Measurements from ENCODE around the gene EFCAB12.
"Not testable (repeated sequence)": the region's sequence is repeated elsewhere in the genome, so short reads cannot be mapped to it uniquely, and the experiment has no call there.

EFCAB12 gene

DNA sequence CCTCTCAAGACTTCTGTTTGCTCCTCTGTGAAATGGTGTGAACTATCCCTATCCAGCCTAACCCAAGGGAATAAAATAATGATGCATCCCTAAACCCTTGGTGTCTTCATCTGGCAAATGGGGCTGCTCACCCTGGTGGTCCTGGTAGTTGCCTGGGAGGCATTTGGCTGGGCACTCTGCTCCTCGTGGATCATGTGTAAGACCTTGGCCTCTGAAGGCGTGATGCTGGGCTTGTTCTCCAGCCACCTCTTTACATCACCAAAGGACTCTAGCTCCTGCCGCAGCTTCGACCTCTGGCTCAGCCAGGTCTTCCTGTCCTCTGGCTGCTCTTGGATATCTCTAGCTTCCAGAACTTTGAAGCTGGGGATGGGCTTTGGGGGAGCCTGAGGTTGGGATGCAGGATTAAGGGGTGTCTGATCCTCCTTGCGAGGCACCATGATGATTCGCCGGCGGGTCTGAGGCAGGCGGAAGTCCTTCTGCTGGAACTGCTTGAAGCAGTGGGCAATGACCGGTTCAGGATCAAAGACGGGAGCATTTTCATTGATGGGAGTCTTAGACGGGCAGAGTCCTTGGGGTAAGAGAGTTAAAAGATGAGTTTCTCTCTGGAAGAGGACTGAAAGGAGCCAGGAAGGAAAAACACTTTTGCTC, 7.1 kb downstream of the EFCAB12 start:
- DNase-seq (no peak), ATAC-seq (no peak)

DNA sequence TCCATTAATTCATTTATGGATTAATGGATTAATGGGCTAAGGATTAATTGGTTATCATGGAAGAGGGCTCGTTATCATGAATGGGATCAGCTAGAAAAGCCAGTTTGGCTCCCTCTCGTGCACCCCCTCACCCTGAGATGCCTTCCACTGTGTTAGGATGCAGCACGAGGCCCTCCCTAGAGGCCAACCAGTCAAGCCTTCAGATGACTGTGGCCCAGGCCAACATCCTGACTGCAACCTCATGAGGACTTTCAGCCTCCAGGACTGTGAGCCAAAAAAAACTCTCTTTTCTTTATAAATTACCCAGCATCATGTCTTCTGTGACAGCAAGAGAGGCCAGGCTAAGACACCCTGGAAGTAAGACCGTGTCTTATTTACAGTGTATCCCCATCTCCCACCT, 9.0 kb downstream of the EFCAB12 start:
- no peak for DNase-seq
- ATAC-seq = no peak

DNA sequence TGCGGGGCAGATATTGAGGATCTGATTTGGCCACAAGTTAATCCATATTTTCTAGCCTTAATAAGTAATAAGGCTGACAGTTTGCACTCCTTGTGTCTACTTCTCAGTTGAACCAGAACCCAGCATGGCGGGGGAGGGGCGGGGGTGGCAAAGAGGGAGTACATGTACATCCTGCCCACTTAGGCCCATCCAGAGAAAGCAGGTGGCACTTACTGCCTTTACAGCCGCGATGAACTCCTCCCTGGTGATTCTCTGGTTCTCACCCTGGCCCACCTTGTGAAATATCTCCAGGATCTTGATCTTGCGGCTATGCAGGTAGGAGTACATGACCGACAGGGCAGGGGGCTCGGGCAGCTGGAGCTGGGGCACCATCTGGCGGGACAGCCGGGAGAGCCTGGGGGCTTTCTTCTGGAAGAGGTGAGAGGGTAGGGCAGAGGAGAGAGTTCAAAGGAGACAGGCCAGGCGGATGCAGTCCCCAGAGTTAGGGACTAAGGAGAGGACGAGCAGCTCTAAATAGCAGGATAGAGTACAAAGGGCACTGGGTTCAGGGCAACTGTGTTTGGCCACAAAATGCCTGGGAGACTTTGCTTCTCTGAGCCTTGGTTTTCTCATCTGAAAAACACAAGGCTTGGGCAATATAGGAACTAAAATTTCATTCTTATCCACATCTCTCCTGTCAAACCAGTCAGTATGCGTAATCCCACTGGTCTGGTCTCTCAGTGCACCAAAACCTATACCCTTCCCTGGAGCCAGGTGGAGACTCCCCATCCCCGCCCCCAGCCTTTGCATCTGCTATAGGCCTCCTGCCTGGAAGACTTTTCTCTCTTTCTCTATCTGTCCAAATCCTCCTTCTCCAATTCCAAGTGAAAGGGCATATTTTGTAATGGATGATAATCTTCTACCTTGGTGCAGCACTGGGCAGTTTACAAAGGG, 10.1 kb downstream of the EFCAB12 start:
- DNase-seq (no peak), ATAC-seq (no peak)

DNA sequence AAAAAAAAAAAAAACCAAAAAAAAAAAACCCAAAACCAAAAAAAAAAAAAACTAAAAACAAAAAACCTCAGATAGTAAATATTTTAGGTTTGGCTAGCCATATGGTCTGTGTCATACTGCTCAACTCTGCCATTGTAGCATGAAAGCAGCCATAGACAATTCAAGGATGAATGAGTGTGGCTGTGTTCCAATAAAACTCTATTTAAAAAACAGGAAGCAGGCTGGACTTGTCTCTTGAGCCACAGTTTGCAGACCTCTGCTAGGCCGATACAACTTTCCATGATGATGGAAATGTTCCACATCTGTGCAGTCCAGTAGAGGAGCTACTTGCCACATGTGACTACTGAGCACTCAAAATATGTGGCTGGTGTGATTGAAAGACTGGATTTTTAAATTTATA, 11.1 kb downstream of the EFCAB12 start:
- DNase-seq (no peak), ATAC-seq (no peak)

DNA sequence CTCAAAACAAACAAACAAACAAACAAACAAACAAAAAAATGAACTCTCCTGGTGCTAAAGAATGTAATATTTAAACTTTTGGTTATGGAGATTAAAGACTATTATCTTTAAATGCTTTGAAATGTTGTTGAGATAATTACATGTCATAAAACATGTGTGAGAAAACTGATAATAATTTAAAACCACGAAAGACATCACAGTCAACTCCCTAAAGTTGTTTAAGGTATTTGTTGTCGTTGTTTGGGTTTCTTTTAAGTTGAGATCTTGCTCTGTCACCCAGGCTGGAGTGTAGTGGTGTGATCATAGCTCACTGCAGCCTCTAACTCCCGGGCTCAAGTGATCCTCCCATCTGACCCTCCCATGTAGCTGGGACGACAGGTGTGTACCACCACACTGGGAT, 12.0 kb downstream of the EFCAB12 start:
- ATAC-seq (no peak), DNase-seq (no peak)

DNA sequence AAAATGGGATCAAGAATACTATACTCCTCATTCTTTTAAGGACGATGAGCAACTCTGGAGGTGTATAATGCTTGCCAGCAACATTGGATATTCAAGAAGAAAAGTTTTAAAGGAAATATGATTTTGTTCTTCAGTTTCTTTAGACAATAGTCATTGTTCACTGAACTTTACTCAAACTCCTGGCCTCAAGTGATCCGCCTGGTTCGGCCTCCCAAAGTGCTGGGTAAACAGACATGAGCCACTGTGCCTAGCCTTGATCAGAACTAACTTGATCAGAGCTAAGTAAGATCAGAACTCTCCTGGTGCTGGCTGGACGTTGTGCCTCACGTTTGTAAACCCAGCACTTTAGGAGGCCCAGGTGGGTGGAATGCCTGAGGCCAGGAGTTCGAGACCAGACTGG, 12.6 kb downstream of the EFCAB12 start:
- ATAC-seq (no peak), DNase-seq (no peak)

DNA sequence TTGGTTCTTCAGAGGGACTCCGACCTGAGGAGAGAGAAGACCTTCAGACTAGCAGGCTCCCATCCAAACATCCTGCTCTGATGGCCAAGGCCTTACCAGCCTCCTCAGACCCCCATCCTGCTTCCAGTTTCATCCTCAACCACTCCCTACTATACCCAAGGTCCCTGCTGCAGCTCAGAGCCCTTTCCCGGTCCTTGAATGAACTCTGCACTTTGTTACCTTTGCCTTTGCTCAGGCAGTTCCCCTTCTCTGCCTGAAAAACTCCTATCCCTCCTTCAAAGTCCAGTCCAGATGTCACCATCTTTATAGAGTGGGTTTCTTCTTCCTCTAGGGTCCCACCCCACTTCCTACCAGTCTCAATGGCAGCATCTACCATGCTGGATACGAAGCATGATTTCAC, 13.1 kb downstream of the EFCAB12 start:
- DNase-seq (no peak), ATAC-seq (no peak)

DNA sequence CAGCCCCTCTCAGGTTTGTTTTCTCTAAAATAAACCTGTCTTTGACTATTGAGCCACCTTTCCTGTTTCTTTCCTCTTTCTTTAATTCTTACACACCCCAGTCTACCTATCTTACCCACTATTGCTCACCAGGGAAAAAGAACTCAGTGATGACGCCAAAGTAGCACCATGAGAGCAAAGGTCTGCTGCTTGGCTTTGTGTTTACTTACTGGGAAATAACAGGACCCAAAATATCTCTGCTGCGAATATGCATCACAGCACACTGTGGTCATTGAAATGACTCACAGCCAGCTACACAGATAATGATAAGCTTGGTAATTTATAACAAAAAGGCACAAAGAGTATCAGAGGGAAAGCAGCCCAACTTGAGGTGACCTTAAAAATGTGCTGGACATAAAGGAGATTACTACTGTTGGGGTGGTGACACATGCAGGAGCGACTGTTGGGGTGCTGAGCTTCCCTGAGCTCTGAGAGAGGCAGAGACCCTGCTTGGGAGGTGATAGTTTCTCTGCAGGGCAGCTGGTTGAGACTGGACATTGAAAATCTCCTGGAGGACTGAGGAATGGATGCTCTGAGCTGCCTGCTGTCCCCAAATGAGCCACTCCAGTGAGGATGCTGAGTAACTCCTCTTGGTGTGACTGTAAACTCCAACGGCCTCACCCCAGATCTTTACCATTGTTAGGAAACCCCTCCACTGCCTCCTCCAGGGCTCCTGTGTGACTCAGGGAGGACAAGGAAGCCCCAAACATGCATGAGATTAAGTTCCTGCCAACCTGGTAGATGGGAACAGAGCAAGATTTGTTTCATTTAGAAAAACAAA, 14.5 kb downstream of the EFCAB12 start:
- ATAC-seq (peak; percentile 42), DNase-seq (no peak)

DNA sequence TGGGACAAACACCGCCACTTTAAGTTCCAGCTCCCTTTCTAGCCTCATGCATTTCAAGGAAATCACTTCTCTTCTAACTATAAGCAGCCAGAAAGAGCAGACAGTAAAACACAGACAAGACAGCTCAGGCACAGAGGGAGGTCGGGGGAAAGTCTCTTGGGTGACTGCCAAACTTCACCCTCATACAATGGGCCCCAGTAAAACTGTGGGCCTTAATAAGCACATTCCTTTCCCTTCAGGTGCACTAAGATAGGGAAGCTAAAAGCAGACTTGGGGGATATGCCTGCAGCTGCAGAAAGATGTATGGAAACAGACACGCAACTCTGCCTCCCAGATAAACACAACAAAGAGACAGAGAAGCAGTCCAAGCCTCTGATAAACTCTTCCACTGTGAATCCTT, 15.2 kb downstream of the EFCAB12 start:
- ATAC-seq, DNase-seq: not testable (repeated sequence)

DNA sequence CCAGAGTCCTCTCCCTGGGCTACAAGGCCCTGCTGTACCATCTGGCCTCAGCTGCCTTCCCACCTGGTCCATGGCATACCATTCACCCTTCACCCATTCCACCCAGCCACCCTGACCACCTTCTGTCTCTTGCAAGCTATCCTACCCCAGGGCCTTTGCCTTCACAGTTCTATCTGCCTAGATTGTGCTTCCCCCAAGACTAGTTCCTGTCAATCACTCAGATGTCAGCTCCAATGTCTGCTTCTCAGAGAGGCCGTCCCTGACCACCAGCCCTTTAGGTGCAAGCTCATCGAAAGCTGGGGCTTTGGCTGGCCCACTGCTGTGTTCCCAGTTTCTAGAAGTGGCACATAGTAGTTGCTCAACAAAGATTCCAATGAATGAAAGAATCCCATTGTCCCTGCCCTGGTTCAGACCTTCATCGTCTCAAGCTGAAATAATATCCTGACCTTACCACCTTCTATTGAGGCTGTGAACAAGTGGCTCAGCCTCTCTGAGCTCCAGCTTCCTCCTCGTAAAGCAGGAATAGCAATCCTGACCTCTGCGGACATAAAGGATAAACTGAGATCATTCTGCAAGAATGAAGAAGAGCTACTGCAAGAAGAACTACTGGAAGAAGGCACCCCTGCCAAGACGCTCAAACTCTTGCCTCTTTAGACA, 15.8 kb downstream of the EFCAB12 start:
- no peak for DNase-seq
- ATAC-seq = no peak

DNA sequence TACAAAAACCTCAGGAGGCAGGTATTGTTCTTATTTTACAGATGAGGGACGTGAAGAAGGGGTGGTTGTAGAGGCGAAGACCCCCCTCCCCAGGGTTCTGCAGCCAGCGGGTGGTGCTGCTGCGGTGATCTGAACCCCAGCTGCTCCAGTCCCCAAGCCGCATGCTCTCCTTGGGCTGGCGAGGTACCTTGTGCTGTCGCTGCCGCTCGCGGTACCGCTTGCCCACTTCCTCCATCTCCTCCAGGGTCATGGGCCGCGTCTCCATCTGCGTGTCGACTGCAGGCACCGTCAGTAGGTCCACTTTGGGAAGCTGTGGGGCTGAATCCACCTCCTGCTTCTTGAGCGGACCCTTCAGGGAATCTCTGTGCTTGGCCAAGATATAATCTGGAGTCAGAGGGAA, 17.5 kb downstream of the EFCAB12 start:
- no peak for ATAC-seq
- no peak for DNase-seq

DNA sequence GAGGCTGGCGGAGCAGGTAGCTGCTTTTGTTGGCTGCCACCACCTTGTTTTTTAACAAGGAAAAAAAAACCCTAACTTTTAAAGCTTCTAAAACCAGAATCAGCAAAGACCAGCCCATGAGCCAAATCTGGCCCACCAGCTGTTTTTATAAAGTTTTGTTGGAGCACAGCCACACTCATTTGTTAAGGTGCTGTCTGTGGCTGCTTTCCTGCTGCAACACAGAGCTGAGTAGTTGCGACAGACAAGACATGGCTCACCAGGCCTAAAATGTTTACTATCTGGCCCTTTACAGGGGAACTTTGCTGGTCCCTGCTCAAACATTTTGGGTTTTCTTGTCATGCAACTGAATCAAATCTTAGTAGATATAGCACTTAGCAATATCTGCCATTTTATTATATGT, 18.9 kb downstream of the EFCAB12 start:
- ATAC-seq = no peak
- no peak for DNase-seq

DNA sequence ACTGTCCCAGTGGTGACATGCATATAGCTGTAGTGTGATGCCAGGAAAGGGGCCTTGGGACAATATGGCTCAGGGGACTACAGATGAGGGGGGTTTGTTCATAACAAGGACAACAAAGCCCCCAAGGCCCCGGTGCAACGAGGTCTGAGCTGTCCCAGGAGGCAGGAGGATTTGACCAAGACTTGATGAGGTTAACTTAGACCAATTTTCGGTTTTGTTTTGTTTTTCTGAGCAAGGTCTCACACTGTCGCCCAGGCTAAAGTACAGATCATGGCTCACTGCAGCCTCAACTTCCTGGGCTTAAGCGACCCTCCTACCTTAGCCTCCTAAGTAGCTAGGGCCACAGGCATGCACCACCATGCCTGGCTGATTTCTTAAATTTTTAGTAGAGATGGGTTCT, 23.8 kb downstream of the EFCAB12 start:
- no peak for DNase-seq
- ATAC-seq = no peak

DNA sequence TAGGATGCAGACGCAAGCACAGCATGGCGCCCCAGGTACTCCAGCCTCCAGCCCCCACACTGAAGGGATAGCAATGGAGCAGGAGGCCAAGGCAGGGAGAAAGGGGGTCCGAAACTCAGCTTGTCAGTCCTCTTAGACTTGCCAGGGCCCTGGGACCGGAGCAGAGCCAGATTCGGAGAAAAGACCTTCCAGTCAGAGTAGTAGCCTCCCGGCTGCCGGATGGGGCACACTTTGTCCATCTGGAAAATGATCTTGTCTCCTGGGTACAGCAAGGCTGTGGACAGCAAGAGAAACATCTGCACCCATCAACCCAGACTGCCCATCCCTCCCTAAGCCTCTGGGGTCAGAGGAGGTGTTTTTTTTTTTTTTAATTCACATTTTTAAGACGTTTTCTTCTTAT, 24.3 kb downstream of the EFCAB12 start:
- no peak for DNase-seq
- no peak for ATAC-seq

DNA sequence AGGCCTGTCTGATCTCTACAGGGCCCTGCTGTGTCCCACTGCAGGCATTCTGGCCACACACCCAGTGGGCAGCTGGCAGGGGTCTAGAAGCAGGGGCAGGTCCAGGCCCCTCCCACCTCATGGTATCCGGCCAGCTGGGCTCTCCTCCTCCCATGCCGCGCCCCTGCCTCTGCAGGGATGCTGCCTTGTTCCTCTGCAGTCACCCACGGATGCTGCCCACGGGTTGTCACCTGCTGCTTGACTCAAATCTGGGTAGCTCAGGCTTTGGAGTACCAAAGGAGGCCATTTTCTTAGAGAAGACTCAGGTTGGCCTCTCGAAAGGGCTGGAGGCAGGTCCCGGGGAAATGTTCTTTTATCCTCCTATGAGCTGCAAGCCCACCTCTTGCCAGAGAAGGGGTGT, 25.0 kb downstream of the EFCAB12 start:
- no peak for DNase-seq
- no peak for ATAC-seq

DNA sequence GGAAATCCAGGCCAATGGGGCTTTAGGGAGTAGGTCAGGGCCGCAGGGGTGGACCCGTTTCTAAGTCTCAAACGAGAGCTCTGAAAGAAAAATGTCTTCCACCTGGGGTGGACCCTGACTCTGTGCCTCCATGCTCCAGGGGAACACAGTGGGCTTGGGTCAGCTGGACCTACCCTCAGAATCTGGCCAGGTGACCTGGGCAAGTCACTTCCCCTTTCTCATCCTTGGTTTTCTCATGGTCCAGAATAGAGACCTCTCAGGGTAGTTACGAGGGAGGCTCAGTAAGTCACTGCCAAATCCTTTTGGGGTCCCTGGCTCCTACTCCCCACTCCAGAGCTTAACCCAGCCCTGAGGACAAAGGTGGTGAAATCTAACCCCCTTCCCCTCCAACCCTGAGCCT, 25.8 kb downstream of the EFCAB12 start:
- ATAC-seq = no peak

DNA sequence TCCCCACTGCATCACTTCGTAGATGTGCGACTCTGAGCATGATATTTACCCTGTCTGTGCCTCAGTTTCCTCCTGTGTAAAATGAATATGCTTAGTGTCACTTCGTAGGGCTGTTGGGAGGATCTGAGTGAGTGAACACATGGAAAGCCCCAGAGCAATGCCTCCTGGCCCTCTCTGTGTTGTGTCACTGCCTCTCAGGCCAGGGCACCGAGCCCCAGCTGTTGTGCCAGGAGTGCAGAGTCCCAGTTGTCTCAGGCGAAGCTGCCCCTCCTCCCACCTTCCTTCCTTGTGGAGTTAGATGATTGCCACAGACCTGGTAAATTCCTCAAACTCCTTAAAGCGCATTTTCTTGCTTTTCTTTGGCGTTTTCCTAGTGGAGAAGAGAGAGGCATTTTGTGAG, 26.2 kb downstream of the EFCAB12 start:
- DNase-seq = no peak
- no peak for ATAC-seq

More for the DNA sequence above, 25.8 kb downstream of the EFCAB12 start:
- no peak for DNase-seq

DNA sequence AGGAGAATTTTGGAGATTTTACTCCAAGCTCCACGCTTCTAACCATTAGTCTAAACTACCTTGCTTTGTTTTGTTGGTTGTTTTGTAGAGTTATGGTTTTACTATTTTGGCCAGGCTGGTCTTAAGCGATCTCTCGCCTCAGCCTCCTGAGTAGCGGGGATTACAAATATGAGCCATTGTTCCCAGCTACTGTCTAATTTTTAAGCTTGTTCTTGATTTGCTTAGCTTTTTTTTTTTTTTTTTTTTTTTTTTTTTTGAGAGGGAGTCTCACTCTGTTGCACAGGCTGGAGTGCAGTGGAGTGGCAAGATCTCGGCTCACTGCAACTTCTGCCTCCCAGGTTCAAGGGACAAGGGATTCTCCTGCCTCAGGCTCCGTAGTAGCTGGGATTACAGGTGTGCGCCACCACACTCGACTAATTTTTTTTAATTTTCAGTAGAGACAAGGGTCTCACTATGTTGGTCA, 28.5 kb downstream of the EFCAB12 start:
- peak; percentile 17 for DNase-seq
- ATAC-seq = peak; percentile 42

DNA sequence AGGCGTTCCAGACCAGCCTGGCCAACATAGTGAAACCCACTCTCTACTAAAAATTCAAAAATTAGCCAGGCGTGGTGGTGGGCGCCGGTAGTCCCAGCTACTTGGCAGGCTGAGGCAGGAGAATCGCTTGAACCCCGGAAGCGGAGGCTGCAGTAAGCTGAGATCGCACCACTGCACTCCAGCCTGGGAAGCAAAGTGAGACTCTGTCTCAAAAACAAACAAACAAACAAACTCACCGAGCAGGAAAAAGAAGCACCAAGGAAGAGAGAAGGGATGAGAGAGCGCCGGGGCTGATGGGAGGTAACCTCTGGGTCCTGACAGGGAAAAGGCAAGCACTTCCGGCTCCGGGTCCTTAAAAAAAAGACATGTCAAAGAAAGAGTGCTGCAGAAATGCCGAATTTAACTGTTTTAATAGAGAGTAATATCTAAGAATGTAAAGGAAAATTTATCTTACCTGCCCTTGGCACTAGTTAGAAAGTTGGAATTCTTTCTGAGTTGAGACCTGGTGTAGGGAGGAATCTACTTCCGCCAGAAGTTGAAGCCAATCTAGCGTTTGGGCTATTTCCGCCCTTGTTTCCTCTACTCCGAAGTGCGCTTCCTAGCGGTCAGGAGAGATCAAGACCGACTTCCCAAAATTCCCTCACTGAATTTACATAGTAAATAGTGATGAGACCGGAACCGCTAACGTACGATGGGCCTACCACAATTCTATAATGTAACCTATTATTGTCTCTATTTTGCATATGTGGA, 29.1 kb downstream of the EFCAB12 start:
- peak; percentile 80 for ATAC-seq
- DNase-seq = peak; percentile 76

DNA sequence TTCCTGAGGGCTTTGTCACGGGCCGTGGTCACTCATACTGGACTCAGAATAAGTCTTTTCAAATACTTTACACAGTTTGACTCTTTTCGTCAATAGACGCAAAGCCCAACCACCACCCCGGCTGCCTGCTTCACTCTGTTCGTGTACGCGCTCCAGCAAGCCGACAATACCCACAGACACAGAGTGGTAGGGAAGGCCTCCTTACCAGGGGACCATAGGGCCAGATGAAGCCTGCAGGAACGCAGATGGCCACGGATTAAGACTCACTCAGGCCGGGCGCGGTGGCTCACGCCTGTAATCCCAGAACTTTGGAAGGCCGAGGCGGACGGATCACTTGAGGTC, 29.7 kb downstream of the EFCAB12 start:
- peak; percentile 23 for DNase-seq
- no peak for ATAC-seq

DNA sequence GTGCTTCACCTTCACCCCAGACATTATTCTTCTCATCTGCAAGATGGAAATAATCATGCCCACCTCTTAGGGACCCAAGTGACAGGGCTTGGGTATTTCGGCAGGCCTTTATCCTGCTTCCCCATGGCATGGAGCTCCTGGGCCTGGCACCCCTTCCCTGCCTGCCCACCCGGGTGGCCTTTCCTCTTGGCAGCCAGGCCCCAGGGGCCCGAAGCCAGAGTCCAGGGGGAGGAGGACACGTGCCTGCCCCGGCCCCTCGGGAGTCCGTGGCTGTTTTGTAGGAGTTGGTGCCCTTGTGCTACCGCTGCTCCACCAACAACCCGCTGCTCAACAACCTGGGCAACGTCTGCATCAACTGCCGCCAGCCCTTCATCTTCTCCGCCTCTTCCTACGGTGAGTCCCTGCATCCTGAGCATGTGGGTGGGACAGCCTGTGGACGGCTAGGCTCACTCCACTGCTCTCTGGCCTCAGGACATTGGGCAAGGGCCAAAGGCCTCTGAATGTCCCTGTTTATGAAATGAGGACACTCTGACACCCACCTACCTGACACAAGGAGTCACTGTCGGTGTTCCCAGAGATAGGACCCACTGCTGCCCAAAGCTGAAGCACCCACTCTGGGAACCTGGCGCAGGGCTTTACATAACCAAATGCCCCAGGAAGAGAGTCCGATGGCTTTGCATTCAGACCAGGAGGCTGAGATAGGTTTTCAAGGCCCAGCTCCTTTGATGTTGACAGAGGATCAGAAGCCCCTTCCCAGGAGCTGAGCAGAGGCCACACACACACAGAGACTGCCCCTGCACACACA, 34.5 kb downstream of the EFCAB12 start:
- DNase-seq, ATAC-seq: not testable (repeated sequence)
